Left lobe of liver (tissue), 2 donors: ENCODE data around the gene CLVS2. TPM values are rescaled to one million over a fixed set of nuclear protein-coding genes. Genes with fewer than 3 reads are reported as not detected.

Experiments used
- ATAC-seq: fragments of 200-7000 bp; cut with Tn5 transposase; one replicate; pipeline ENCODE4 v1.9.1; 2020; ENCODE audit warnings: mild to moderate bottlenecking, moderate library complexity
- DNase-seq: peaks from one replicate; pipeline ENCODE4 v3.0.0-alpha.2; 2020; ENCODE audit warnings: low spot score
- total RNA-seq: library from RNA; stranded (reverse); gene quantifications from one replicate; pipeline ENCODE4 v1.2.1, GENCODE V29; 2021
- donor health status: DM: no; HTN: no; CAD: no; lungs with moderate emphysema.
- donor health status: DM: no; HTN: yes; CAD: no.

CLVS2 gene
- total RNA-seq, 1 donor from 2014 or later = not detected

DNA sequence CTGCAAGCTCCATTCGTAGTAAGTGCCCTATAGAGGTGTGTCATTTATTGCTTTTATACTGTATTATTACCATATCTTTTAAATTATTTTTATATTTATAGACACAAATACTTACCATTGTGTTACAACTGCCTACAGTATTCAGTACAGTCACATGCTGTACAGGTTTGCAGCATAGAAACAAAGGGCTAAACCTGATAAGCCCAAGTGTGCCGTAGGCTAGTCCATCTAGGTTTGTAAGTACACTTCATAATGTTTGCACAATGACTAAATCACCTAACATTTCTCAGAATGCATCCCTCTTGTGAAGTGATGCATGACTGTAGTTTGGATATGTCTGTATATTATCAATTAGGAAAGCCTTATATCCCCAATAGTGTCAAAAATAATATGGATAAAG lies 122.8 kb downstream of the CLVS2 start:
- DNase-seq (no peak), ATAC-seq (no peak)

Other genes with a start within 250 kb of the CLVS2 start
- not detected for gene FABP7, start 216.5 kb upstream of the CLVS2 start, total RNA-seq
- 29.3 TPM for gene SMPDL3A, start 207.0 kb upstream of the CLVS2 start, total RNA-seq